GM12878 (cell line): ENCODE results near the gene DNAJC15.

Experiments used
- CTCF ChIP-seq, 3 experiments: IDR thresholded peaks in 2 of 3; conservative IDR thresholded peaks in 1 of 3; 2 replicates each; pipeline ENCODE4 v1.5.1; 2011; ENCODE audit warnings: low read depth in 3 of 3, low read length in 3 of 3, mild to moderate bottlenecking in 3 of 3, control low read depth in 2 of 3, moderate library complexity in 2 of 3, inconsistent platforms in 1 of 3, mixed read lengths in 1 of 3; ENCODE audit not compliant: control insufficient read depth in 2 of 3, insufficient read depth in 1 of 3; ENCODE audit errors: extremely low read depth in 1 of 3
- HDAC2 ChIP-seq: fragments of 200-600 bp; sonication (generic); IDR thresholded peaks from 2 replicates; pipeline ENCODE4 v1.6.1; 2017
- PBX3 ChIP-seq: IDR thresholded peaks from 2 replicates; pipeline ENCODE4 v1.6.1; 2011; ENCODE audit warnings: mild to moderate bottlenecking, low read depth, low read length, moderate library complexity; ENCODE audit not compliant: insufficient replicate concordance
- RCOR1 ChIP-seq: conservative IDR thresholded peaks from 2 replicates; pipeline ENCODE4 v1.6.1; 2012; ENCODE audit warnings: low read depth, low read length, improper control_type of control experiment
- ZZZ3 ChIP-seq: IDR thresholded peaks from 2 replicates; pipeline ENCODE4 v1.6.1; 2011; ENCODE audit warnings: low read depth; ENCODE audit not compliant: control insufficient read depth, insufficient read length

- TF ChIP-seq CTCF (IDR thresholded peaks at IDR 0.05 in 2 of 3, conservative IDR thresholded peaks at IDR 0.05 in 1 of 3; ENCODE audit: control insufficient read depth in 2 of 3, extremely low read depth in 1 of 3, insufficient read depth in 1 of 3, low read depth in 3 of 3, low read length in 3 of 3) (no peak), HDAC2 (no peak), ZZZ3 (no peak), RCOR1 (no peak), PBX3 (no peak)
Observed at GRCh38 chr13:43072394-43072793, 49.0 kb downstream of the DNAJC15 start.
